GM12878 (cell line): Measurements from ENCODE around the gene BCAS3. TPM values are rescaled to one million over a fixed set of nuclear protein-coding genes. Genes with fewer than 3 reads are reported as not detected.

Experiments
- ATAC-seq: fragments of 200-7000 bp; cut with Tn5 transposase; 3 replicates; pipeline ENCODE4 v1.9.1; 2020; ENCODE audit warnings: mild to moderate bottlenecking, moderate library complexity
- BruUV-seq: library from RNA; stranded (reverse); fragments of 400-500 nt; replicated peaks from 2 replicates; lab custom pipeline; 2021; lab: Mats Ljungman, UMichigan
- CTCF ChIA-PET: fragments of 300-600 bp; sonication (Branson Sonifier 250); formaldehyde crosslinking; extraction: SDS; loops from one replicate; lab custom pipeline; 2021; ENCODE audit warnings: inconsistent platforms; lab: Yijun Ruan, JAX
- POLR2A ChIA-PET: fragments of 350-600 bp; formaldehyde crosslinking; extraction: SDS; loops from one replicate; lab custom pipeline; 2021; ENCODE audit warnings: inconsistent platforms; lab: Charles Lee
- RAD21 ChIA-PET: fragments of 300-600 bp; sonication (Branson Sonifier 250); formaldehyde crosslinking; loops from one replicate; lab custom pipeline; 2023; ENCODE audit warnings: antibody characterized with exemption; ENCODE audit not compliant: unreplicated experiment; lab: Charles Lee
- SMC1A ChIA-PET: fragments of 300-600 bp; sonication (Branson Sonifier 250); formaldehyde crosslinking; loops from one replicate; lab custom pipeline; 2023; ENCODE audit not compliant: unreplicated experiment, uncharacterized antibody; lab: Charles Lee
- DNase-seq: peaks from one replicate; pipeline ENCODE4 v3.0.0-alpha.2; 2011; ENCODE audit warnings: low read depth, low spot score
- FAIRE-seq: peaks from 3 replicates; lab custom pipeline; 2011; peaks lifted over from hg19 to GRCh38; lab: Jason Lieb, UNC
- H2AFZ ChIP-seq: 2 replicates; pipeline ENCODE4 v1.6.0; 2011; ENCODE audit warnings: low read depth, low read length, control low read depth; ENCODE audit not compliant: control insufficient read depth
- H3K27ac ChIP-seq: 2 replicates; pipeline ENCODE4 v1.5.1; 2011; ENCODE audit warnings: control low read depth; ENCODE audit not compliant: control insufficient read depth, insufficient read depth
- H3K27me3 ChIP-seq, 2 experiments: replicated peaks in 1 of 2; 2 replicates each; pipeline versions ENCODE4 v1.6.0 to v1.6.1; 2011; ENCODE audit warnings: low read length in 1 of 2; ENCODE audit not compliant: control insufficient read depth in 2 of 2, insufficient read depth in 2 of 2
- H3K36me3 ChIP-seq, 2 experiments: 2 replicates each; pipeline ENCODE4 v1.5.1; 2011; ENCODE audit warnings: low read length in 1 of 2; ENCODE audit not compliant: control insufficient read depth in 2 of 2, insufficient read depth in 2 of 2
- H3K4me1 ChIP-seq: 2 replicates; pipeline ENCODE4 v1.6.1; 2011; ENCODE audit warnings: mild to moderate bottlenecking, low read length, moderate library complexity, mixed read lengths; ENCODE audit not compliant: control insufficient read depth, insufficient read depth
- H3K4me2 ChIP-seq: 2 replicates; pipeline ENCODE4 v1.6.0; 2011; ENCODE audit warnings: control low read depth; ENCODE audit not compliant: control insufficient read depth, insufficient read depth
- H3K4me3 ChIP-seq: fragments of 200-600 bp; sonication (generic); 2 replicates; pipeline ENCODE4 v1.5.1; 2016
- H3K79me2 ChIP-seq: 2 replicates; pipeline ENCODE4 v1.6.0; 2011; ENCODE audit warnings: low read length; ENCODE audit not compliant: control insufficient read depth, insufficient read depth
- H3K9ac ChIP-seq: 2 replicates; pipeline ENCODE4 v1.8.0; 2011; ENCODE audit warnings: low read length, control low read depth, mixed read lengths; ENCODE audit not compliant: control insufficient read depth, insufficient read depth
- H3K9me3 ChIP-seq: replicated peaks from 3 replicates; pipeline ENCODE4 v1.5.1; 2011; ENCODE audit warnings: mild to moderate bottlenecking, low read length; ENCODE audit not compliant: control insufficient read depth, insufficient read depth
- H4K20me1 ChIP-seq: 2 replicates; pipeline ENCODE4 v1.6.0; 2011; ENCODE audit not compliant: control insufficient read depth, insufficient read depth
- BACH1 ChIP-seq: fragments of 450-650 bp; IDR thresholded peaks from 2 replicates; pipeline ENCODE4 v1.6.1; 2017; ENCODE audit warnings: mild to moderate bottlenecking, borderline replicate concordance
- CBX3 ChIP-seq: fragments of 200-600 bp; sonication (generic); IDR thresholded peaks from 2 replicates; pipeline ENCODE4 v1.6.1; 2016; ENCODE audit warnings: low read depth, borderline replicate concordance
- FOXM1 ChIP-seq: IDR thresholded peaks from 2 replicates; pipeline ENCODE4 v1.6.1; 2012; ENCODE audit warnings: low read depth, mild to moderate bottlenecking, inconsistent platforms, low read length, moderate library complexity
- IKZF1 ChIP-seq: fragments of 450-650 bp; conservative IDR thresholded peaks from 2 replicates; pipeline ENCODE4 v1.6.1; 2017; ENCODE audit warnings: antibody characterized with exemption, mild to moderate bottlenecking
- RELA ChIP-seq: fragments of 450-650 bp; IDR thresholded peaks from 2 replicates; pipeline ENCODE4 v1.8.0; 2014; ENCODE audit warnings: borderline replicate concordance; ENCODE audit not compliant: partially characterized antibody
- RUNX3 ChIP-seq: IDR thresholded peaks from 2 replicates; pipeline ENCODE4 v1.6.1; 2012; ENCODE audit warnings: low read length, inconsistent platforms
- SMAD1 ChIP-seq: fragments of 450-650 bp; IDR thresholded peaks from 2 replicates; pipeline ENCODE4 v1.6.1; 2018; ENCODE audit warnings: mild to moderate bottlenecking, low read depth; ENCODE audit not compliant: partially characterized antibody
- SMC3 ChIP-seq: IDR thresholded peaks from 2 replicates; pipeline ENCODE4 v1.6.1; 2011; ENCODE audit warnings: low read length, improper control_type of control experiment, borderline replicate concordance
- SREBF2 ChIP-seq: IDR thresholded peaks from 2 replicates; pipeline ENCODE4 v1.6.1; 2012; ENCODE audit warnings: mild to moderate bottlenecking, low read length
- STAT1 ChIP-seq: fragments of 450-650 bp; conservative IDR thresholded peaks from 2 replicates; pipeline ENCODE4 v1.6.1; 2014; ENCODE audit warnings: antibody characterized with exemption, mild to moderate bottlenecking
- STAT3 ChIP-seq: IDR thresholded peaks from 2 replicates; pipeline ENCODE4 v1.6.1; 2011; ENCODE audit warnings: low read depth, low read length, improper control_type of control experiment
- TAF1 ChIP-seq: IDR thresholded peaks from 2 replicates; pipeline ENCODE4 v1.6.1; 2011; ENCODE audit warnings: mild to moderate bottlenecking, low read depth, low read length, borderline replicate concordance
- YY1 ChIP-seq: IDR thresholded peaks from 2 replicates; pipeline ENCODE4 v1.6.1; 2011; ENCODE audit warnings: low read depth, mild to moderate bottlenecking, low read length
- WGBS: methylation state at CpG from one replicate; pipeline ENCODE4 v1.1.6; 2016; ENCODE audit warnings: low lambda C conversion rate; ENCODE audit not compliant: insufficient replicate concordance, insufficient coverage; ENCODE audit errors: missing lambda C conversion rate; 5-methylcytosine and 5-hydroxymethylcytosine counted together
- in situ Hi-C: fragments of 300-500 bp; cut with MboI; formaldehyde crosslinking; loops from 9 replicates; pipeline ENCODE4 v1.14.3; 2018; ENCODE audit warnings: mixed read lengths
- intact Hi-C: fragments of 100-400 bp; cut with micrococcal nuclease; formaldehyde crosslinking; loops from one replicate; pipeline ENCODE4 v1.14.2; 2022; ENCODE audit not compliant: unreplicated experiment
- polyA plus RNA-seq, 11 experiments: library from polyadenylated mRNA; depleted of rRNA in 4 of 11; unstranded in 6 of 11; stranded (reverse) in 5 of 11; fragments of >200 nt; fragmentation: Nextera tagmentation in 4 of 11; fragmentation: Illumina TruSeq in 1 of 11; extraction: Ambion mirVana in 4 of 11; extraction: Trizol in 1 of 11; gene quantifications; 1 replicate in 1 of 11; 2 replicates in 10 of 11; pipeline versions ENCODE4 v1.2.1 to v1.2.3, GENCODE V29; 2011 to 2016; ENCODE audit warnings: inconsistent platforms in 2 of 11, missing spikeins in 2 of 11, low read depth in 1 of 11
- total RNA-seq, 4 experiments: library from RNA; depleted of rRNA in 3 of 4; stranded (reverse); fragments of >200 nt in 3 of 4; fragmentation: Illumina TruSeq in 1 of 4; extraction: Trizol in 1 of 4; gene quantifications; 2 replicates each; pipeline versions ENCODE4 v1.2.1 to v1.2.3, GENCODE V29; 2013 to 2021
- TF ChIP-seq, protein P1 (sequence below): IDR thresholded peaks from 2 replicates; pipeline ENCODE4 v1.6.1; 2011; ENCODE audit warnings: borderline replicate concordance, low read depth, mild to moderate bottlenecking, moderate library complexity, mixed read lengths, low read length; ENCODE audit not compliant: insufficient read depth; ENCODE audit errors: extremely low read length
- TF ChIP-seq, protein P2 (sequence below): fragments of 450-650 bp; IDR thresholded peaks from 2 replicates; pipeline ENCODE4 v1.6.1; 2017; ENCODE audit warnings: low read depth, mild to moderate bottlenecking, moderate library complexity
- TF ChIP-seq, protein P3 (sequence below): IDR thresholded peaks from 2 replicates; pipeline ENCODE4 v1.6.1; 2012; ENCODE audit warnings: low read depth, low read length, improper control_type of control experiment
- TF ChIP-seq, protein P4 (sequence below): fragments of 450-650 bp; IDR thresholded peaks from 2 replicates; pipeline ENCODE4 v1.6.1; 2017; ENCODE audit warnings: borderline replicate concordance
- TF ChIP-seq, protein P5 (sequence below): fragments of 450-650 bp; IDR thresholded peaks from 2 replicates; pipeline ENCODE4 v1.6.1; 2016; ENCODE audit warnings: mild to moderate bottlenecking

BCAS3 gene
- total and polyA plus RNA-seq, 10 of the 15 experiments (the other 5 are each of a cell fraction or from before 2014, with no cell fraction given) = 2.1 to 11.0 (median 6.6) TPM

DNA sequence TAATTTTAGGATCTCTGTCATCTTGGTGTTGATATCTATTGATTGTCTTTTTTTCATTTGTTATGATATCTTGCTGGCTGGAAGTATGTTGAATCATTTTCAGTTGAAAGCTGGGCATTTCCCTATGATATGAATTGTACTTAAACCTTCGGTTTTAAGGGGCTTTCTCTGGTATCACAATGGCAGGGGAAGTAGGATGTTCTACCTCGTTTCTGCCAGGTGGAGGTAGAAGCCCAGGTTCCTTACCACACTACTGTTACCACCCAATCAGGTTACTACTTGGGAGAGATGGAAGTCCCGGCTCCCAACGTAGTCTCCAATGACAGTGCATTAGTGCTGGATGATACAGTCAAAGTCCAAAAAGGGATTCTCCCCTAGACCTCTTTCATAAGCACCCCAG is 440.3 kb downstream of the BCAS3 start:
- in situ Hi-C loops (no loop called here), intact Hi-C loops (no loop called here)
- DNase-seq (no peak), ATAC-seq (0 out of 3 replicates have a peak, but pooled peaks have one; percentile 21), FAIRE-seq (peak; percentile 66)
- Histone ChIP-seq H2AFZ (no peak overlapping the region), H3K4me3 (no peak overlapping the region), H3K9ac (no peak overlapping the region), H3K27me3 (no peaks in the 10 kb centered on the region), H3K79me2 (no peaks in the 10 kb centered on the region), H3K27ac (no peak overlapping the region), H4K20me1 (no peaks in the 10 kb centered on the region), H3K36me3 (no peaks in the 10 kb centered on the region), H3K4me2 (no peak overlapping the region), H3K4me1 (no peaks in the 10 kb centered on the region), H3K9me3 (no peaks in the 10 kb centered on the region; the same call in 2 of the 3 replicates)
- ChIA-PET SMC1A (no interaction called here), CTCF (no interaction called here), POLR2A (no interaction called here), RAD21 (no interaction called here)
- WGBS = 38% methylated on average over 4 of the region's 4 CpGs
- BruUV-seq = no TSS peak
- TF ChIP-seq, protein P1, sequence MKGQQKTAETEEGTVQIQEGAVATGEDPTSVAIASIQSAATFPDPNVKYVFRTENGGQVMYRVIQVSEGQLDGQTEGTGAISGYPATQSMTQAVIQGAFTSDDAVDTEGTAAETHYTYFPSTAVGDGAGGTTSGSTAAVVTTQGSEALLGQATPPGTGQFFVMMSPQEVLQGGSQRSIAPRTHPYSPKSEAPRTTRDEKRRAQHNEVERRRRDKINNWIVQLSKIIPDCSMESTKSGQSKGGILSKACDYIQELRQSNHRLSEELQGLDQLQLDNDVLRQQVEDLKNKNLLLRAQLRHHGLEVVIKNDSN = no peak
- TF ChIP-seq SREBF2 (no peak), SMAD1 (no peak), FOXM1 (no peak), BACH1 (no peak), IKZF1 (no peak), SMC3 (no peak), RUNX3 (no peak), YY1 (no peak), CBX3 (no peak), STAT3 (no peak), TAF1 (no peak), STAT1 (no peak), RELA (no peak)
- TF ChIP-seq, protein P2, sequence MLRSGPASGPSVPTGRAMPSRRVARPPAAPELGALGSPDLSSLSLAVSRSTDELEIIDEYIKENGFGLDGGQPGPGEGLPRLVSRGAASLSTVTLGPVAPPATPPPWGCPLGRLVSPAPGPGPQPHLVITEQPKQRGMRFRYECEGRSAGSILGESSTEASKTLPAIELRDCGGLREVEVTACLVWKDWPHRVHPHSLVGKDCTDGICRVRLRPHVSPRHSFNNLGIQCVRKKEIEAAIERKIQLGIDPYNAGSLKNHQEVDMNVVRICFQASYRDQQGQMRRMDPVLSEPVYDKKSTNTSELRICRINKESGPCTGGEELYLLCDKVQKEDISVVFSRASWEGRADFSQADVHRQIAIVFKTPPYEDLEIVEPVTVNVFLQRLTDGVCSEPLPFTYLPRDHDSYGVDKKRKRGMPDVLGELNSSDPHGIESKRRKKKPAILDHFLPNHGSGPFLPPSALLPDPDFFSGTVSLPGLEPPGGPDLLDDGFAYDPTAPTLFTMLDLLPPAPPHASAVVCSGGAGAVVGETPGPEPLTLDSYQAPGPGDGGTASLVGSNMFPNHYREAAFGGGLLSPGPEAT = no peak
- TF ChIP-seq, protein P3, sequence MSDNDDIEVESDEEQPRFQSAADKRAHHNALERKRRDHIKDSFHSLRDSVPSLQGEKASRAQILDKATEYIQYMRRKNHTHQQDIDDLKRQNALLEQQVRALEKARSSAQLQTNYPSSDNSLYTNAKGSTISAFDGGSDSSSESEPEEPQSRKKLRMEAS = no peak
- TF ChIP-seq, protein P4, sequence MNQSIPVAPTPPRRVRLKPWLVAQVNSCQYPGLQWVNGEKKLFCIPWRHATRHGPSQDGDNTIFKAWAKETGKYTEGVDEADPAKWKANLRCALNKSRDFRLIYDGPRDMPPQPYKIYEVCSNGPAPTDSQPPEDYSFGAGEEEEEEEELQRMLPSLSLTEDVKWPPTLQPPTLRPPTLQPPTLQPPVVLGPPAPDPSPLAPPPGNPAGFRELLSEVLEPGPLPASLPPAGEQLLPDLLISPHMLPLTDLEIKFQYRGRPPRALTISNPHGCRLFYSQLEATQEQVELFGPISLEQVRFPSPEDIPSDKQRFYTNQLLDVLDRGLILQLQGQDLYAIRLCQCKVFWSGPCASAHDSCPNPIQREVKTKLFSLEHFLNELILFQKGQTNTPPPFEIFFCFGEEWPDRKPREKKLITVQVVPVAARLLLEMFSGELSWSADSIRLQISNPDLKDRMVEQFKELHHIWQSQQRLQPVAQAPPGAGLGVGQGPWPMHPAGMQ = no peak
- TF ChIP-seq, protein P5, sequence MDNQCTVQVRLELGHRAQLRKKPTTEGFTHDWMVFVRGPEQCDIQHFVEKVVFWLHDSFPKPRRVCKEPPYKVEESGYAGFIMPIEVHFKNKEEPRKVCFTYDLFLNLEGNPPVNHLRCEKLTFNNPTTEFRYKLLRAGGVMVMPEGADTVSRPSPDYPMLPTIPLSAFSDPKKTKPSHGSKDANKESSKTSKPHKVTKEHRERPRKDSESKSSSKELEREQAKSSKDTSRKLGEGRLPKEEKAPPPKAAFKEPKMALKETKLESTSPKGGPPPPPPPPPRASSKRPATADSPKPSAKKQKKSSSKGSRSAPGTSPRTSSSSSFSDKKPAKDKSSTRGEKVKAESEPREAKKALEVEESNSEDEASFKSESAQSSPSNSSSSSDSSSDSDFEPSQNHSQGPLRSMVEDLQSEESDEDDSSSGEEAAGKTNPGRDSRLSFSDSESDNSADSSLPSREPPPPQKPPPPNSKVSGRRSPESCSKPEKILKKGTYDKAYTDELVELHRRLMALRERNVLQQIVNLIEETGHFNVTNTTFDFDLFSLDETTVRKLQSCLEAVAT = no peak
